GM18909 (cell line): ENCODE results near the gene DMWD.
"Not testable (repeated sequence)": the region's sequence is repeated elsewhere in the genome, so short reads cannot be mapped to it uniquely, and the experiment has no call there.

ENCODE experiments used
- ATAC-seq: cut with Tn5 transposase; IDR thresholded peaks from one replicate; pipeline ENCODE4 v1.9.1; 2021; ENCODE audit warnings: mild to moderate bottlenecking; ENCODE audit not compliant: unreplicated experiment, poor library complexity

Gene DMWD

GRCh38 chr19:45757695-45758094 is 35.0 kb downstream of the DMWD start:
- ATAC-seq = no peak

GRCh38 chr19:45754323-45754722 is 38.3 kb downstream of the DMWD start:
- ATAC-seq = no peak

GRCh38 chr19:45753548-45753947 is 39.1 kb downstream of the DMWD start:
- ATAC-seq = no peak

GRCh38 chr19:45752639-45753038 is 40.0 kb downstream of the DMWD start:
- ATAC-seq = no peak

GRCh38 chr19:45751483-45751882 is 41.2 kb downstream of the DMWD start:
- not testable (repeated sequence) for ATAC-seq

GRCh38 chr19:45747513-45747912 is 45.1 kb downstream of the DMWD start:
- no peak for ATAC-seq

- no peak for ATAC-seq
Observed at GRCh38 chr19:45746866-45747265, 45.8 kb downstream of the DMWD start.

- ATAC-seq = no peak
Observed at GRCh38 chr19:45745606-45746005, 47.0 kb downstream of the DMWD start.

GRCh38 chr19:45742969-45743368 is 49.7 kb downstream of the DMWD start:
- no peak for ATAC-seq

GRCh38 chr19:45739498-45740439 is 52.9 kb downstream of the DMWD start:
- no peak for ATAC-seq

GRCh38 chr19:45733160-45733810 is 59.4 kb downstream of the DMWD start, which contains the start of gene MEIOSIN:
Gene MEIOSIN (plus strand): TSS chr19:45733439. CDS start chr19:45735377, 1,938 bp downstream.
- ATAC-seq = no peak
